Astrocyte of the cerebellum (primary cell): ENCODE data around the gene FAM9A.

ENCODE experiments used
- DNase-seq: peaks from one replicate; pipeline ENCODE4 v3.0.0-alpha.2; 2011; ENCODE audit warnings: low read depth
- H3K4me3 ChIP-seq: 2 replicates; pipeline ENCODE4 v1.5.1; 2011; ENCODE audit warnings: mild to moderate bottlenecking, low read depth, low read length, moderate library complexity
- CTCF ChIP-seq: IDR thresholded peaks from 2 replicates; pipeline ENCODE4 v1.5.1; 2012; ENCODE audit warnings: low read length, low read depth, moderate library complexity, mild to moderate bottlenecking; ENCODE audit errors: missing control alignments
- in situ Hi-C: cut with HindIII; loops from 2 replicates; pipeline ENCODE4 v1.10.0; 2017; ENCODE audit warnings: low sequenced_read_pairs

Gene FAM9A

DNA sequence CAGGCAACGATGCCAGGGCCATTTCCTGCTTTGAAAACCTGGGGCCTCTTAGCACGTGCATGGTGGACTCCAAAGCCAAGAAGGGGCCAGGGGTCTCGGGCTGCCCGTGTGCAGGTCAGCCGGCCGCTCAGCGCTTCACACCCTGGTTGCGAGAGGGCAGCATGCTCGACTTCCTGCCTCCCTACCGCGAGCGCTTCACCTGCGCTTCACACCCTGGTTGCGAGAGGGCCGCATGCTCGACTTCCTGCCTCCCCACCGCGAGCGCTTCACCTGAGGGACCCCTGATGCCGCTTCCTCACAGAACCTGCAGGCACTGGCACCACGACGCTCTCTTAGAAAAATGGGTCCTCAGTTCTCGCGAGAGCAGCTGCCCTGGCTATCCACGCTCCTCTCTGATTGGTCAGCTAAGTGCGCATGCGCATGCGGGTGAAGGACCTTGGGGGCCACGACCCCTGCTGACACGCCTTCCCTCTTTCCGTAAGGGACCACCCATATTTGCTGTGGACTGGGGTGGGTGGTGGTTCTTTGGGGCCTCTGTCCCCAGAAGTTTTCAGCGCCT is at the start of gene FAM9A:
TSS of gene FAM9A (minus strand) at position 343 of the 559 bp plus-strand sequence. CDS start 1,212 bp downstream, outside the sequence.
- no peak for TF ChIP-seq CTCF
- no peak for DNase-seq
- no peak within 1 kb of the TSS for H3K4me3 ChIP-seq
- in situ Hi-C loops = no loop called here

- TF ChIP-seq CTCF = no peak
- no peak overlapping the region for H3K4me3 ChIP-seq
- in situ Hi-C loops = no loop called here
- no peak for DNase-seq
These were observed 49.3 kb upstream of the FAM9A start for GRCh38 chrX:8850478-8850877.

DNA sequence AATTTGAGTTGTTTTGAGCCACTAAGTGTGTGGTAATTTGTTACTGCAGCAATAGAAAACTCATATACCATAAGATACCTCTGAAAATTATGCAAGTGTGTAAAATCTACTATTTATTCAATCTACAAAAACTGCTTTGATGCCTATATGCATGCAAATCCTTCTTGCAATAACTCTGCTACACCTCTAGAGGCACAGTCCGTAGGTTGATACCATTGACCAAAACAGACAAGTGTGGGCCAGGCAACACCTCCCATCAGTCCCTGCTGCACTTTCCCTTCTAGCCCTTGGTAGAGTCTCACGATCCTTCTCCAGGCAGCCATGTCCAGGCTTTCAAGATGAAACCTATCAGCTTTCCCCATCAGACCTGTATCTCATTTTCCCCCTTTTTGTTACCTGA is 48.8 kb upstream of the FAM9A start:
- TF ChIP-seq CTCF = no peak

DNA sequence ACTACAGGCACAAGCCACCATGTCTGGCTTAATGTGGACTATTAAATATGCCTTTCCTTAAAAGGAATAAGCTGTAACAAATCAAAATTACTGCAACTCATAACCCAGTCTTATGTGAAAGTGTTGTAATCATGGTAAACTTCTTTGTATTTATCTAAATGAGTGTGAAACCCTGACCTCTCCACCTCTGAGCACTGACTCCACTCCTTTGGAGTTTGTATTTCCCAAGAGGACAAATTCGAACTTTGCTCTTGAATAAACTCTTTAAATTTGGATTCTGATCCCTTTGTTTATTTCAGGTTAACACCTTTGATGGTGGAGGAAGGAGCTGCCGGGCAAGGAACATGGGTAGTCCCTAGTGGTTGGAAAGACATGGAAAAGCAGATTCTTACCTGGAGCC is 48.3 kb upstream of the FAM9A start:
- DNase-seq = no peak
- in situ Hi-C loops = loop anchor here (5.0 kb wide), 1 partner anchor 37 kb away; no protein-coding TSS in a partner anchor
- TF ChIP-seq CTCF = no peak
- H3K4me3 ChIP-seq = no peak overlapping the region

More for the DNA sequence above, 48.8 kb upstream of the FAM9A start:
- in situ Hi-C loops = loop anchor here (5.0 kb wide), 1 partner anchor 38 kb away; no protein-coding TSS in a partner anchor
- no peak overlapping the region for H3K4me3 ChIP-seq
- DNase-seq = no peak

DNA sequence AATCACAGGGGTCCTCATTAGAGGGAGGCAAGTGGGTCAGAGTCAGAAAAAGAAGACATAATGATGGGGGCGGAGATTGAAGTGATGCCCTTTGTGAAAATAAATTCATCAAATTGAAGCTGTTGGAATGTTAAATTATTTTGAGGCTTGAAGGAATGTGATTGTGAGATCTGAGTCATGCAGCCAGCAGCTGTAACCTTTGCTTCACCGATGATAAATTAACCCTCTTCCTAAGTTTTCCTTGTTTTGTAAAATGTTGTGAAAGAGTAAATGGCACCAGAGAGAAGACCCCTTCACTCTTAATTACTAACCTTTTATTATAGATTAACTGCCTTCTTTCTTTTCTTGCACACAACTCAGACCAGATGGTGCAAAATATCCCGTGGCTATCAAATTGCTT is 47.7 kb upstream of the FAM9A start:
- in situ Hi-C loops = loop anchor here (5.0 kb wide), 1 partner anchor 37 kb away; no protein-coding TSS in a partner anchor
- no peak for DNase-seq

GRCh38 chrX:8848441-8848840 is 47.3 kb upstream of the FAM9A start:
- in situ Hi-C loops = loop anchor here (5.0 kb wide), 1 partner anchor 36 kb away; no protein-coding TSS in a partner anchor
- H3K4me3 ChIP-seq = no peak overlapping the region
- DNase-seq = no peak
- TF ChIP-seq CTCF = no peak

More for the DNA sequence above, 47.7 kb upstream of the FAM9A start:
- no peak for TF ChIP-seq CTCF
- no peak overlapping the region for H3K4me3 ChIP-seq
